ENCODE data around the gene BRINP3. TPM values are rescaled to one million over a fixed set of nuclear protein-coding genes. Genes with fewer than 3 reads are reported as not detected.

Gene BRINP3
- total RNA-seq, 1 experiment from 2014 or later: not detected

GRCh38 chr1:190259424-190259823 lies 218.2 kb downstream of the BRINP3 start:
- TF ChIP-seq, protein P1, sequence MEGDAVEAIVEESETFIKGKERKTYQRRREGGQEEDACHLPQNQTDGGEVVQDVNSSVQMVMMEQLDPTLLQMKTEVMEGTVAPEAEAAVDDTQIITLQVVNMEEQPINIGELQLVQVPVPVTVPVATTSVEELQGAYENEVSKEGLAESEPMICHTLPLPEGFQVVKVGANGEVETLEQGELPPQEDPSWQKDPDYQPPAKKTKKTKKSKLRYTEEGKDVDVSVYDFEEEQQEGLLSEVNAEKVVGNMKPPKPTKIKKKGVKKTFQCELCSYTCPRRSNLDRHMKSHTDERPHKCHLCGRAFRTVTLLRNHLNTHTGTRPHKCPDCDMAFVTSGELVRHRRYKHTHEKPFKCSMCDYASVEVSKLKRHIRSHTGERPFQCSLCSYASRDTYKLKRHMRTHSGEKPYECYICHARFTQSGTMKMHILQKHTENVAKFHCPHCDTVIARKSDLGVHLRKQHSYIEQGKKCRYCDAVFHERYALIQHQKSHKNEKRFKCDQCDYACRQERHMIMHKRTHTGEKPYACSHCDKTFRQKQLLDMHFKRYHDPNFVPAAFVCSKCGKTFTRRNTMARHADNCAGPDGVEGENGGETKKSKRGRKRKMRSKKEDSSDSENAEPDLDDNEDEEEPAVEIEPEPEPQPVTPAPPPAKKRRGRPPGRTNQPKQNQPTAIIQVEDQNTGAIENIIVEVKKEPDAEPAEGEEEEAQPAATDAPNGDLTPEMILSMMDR (conservative IDR thresholded peaks at IDR 0.05): no peak
- no peak for DNase-seq
- Histone ChIP-seq H3K4me1 (ENCODE audit: insufficient read depth, low read length) (no peaks in the 10 kb centered on the region), H4K8ac (replicated peaks; ENCODE audit: insufficient read length, low read depth, low read length) (no peak overlapping the region), H2BK5ac (ENCODE audit: insufficient read length, low read length) (no peak overlapping the region), H2BK120ac (ENCODE audit: low read depth, low read length, poor library complexity, severe bottlenecking) (no peak overlapping the region), H2AFZ (ENCODE audit: low read length) (no peak overlapping the region), H2BK12ac (ENCODE audit: insufficient read length, low read depth, low read length) (no peak overlapping the region), H3K9me3 (ENCODE audit: control insufficient read depth, low read depth, low read length) (no peaks in the 10 kb centered on the region), H3K79me1 (ENCODE audit: insufficient read depth, low read depth, low read length, poor library complexity, severe bottlenecking) (no peaks in the 10 kb centered on the region), H2BK15ac (ENCODE audit: low read depth, low read length) (no peak overlapping the region), H3K27me3 (ENCODE audit: insufficient read depth, low read length) (no peaks in the 10 kb centered on the region), H3K4me2 (ENCODE audit: insufficient read depth, insufficient read length, low read length) (no peak overlapping the region), H4K5ac (ENCODE audit: insufficient read length, low read depth, low read length) (no peak overlapping the region), H2AK5ac (ENCODE audit: insufficient read length, low read length) (no peak overlapping the region), H4K91ac (ENCODE audit: insufficient read length, low read depth, low read length) (no peak overlapping the region), H3K56ac (ENCODE audit: insufficient read length, low read depth, low read length) (no peak overlapping the region), H3K23ac (ENCODE audit: insufficient read length, low read depth, low read length) (no peak overlapping the region), H3K23me2 (ENCODE audit: insufficient read length, low read depth, low read length, poor library complexity, severe bottlenecking) (no peaks in the 10 kb centered on the region), H3K18ac (ENCODE audit: insufficient read length, low read depth, low read length) (no peak overlapping the region), H3K14ac (ENCODE audit: insufficient read depth, low read length) (no peak overlapping the region), H3T11ph (ENCODE audit: low read length) (no peak overlapping the region), H3K27ac (ENCODE audit: insufficient read length, low read depth, low read length) (no peak overlapping the region), H4K20me1 (ENCODE audit: control insufficient read depth, insufficient read depth, insufficient read length) (no peaks in the 10 kb centered on the region), H3K4ac (ENCODE audit: low read depth, low read length) (no peak overlapping the region), H3K79me2 (ENCODE audit: insufficient read depth, low read length) (no peaks in the 10 kb centered on the region), H3K9ac (ENCODE audit: extremely low read depth, insufficient read length, low read length) (no peak overlapping the region), H2BK20ac (ENCODE audit: low read depth, low read length, poor library complexity, severe bottlenecking) (no peak overlapping the region)
- H3K4me3 Mint-ChIP-seq: no peak overlapping the region
- no peaks in the 10 kb centered on the region; a peak in 1 of 5 replicates for H3K9me3 Mint-ChIP-seq
- no peak overlapping the region for H3K27ac Mint-ChIP-seq
- H3K4me1 Mint-ChIP-seq: peaks cover 0 to 5% of the 10 kb centered on the region in 2 experiments; a peak in 1 of 4 replicates
- WGBS (ENCODE audit: extremely low coverage, insufficient read length, low lambda C conversion rate): no CpG with 5 or more reads among the region's 1 CpG
- no peaks in the 10 kb centered on the region for H3K36me3 Mint-ChIP-seq (ENCODE audit: insufficient read depth in 1 of 3, low read depth in 3 of 3)
- no peaks in the 10 kb centered on the region; the same call in 1 of the 2 replicates for H3K27me3 Mint-ChIP-seq (ENCODE audit: low read depth)
